MM.1S (cell line): ENCODE data around the gene DCP2.

ENCODE experiments used
- CTCF ChIP-seq: fragments of 300-600 bp; sonication (generic); IDR thresholded peaks from 2 replicates; pipeline ENCODE4 v1.5.1; 2016; ENCODE audit warnings: antibody characterized with exemption, low read length, mixed read lengths
- EZH2 ChIP-seq: fragments of 300-600 bp; sonication (generic); optimal IDR thresholded peaks from 2 replicates; pipeline ENCODE3; 2017; ENCODE audit warnings: low read depth, mild to moderate bottlenecking, antibody characterized with exemption, low read length, mixed read lengths

GRCh38 chr5:113057557-113057984 lies 81.0 kb downstream of the DCP2 start:
- no peak for TF ChIP-seq EZH2
- TF ChIP-seq CTCF: no peak
